Measurements from ENCODE around the gene TEX12.

TEX12 gene, protein sequence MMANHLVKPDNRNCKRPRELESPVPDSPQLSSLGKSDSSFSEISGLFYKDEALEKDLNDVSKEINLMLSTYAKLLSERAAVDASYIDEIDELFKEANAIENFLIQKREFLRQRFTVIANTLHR

DNA sequence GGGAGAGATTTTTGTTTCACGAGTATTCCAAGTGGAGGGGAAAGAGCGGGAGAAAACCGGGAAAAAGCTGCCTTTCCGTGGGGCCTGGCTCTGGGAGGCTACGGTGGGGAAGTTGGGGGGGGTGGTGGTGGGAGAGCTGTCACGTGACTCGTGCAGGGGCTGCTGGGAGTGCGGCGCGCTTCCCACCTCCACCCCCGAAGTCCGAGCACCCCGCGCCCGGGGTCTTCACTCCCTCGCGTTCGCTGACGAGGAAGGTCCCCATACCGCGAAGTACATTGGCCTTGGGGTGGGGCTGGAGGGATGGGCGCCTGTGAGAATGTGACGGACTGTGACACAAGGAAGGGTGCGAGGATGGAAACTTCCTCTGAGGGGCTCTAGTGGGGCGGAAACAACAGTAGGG is at the start of gene TEX12:
TEX12 (plus strand) TSS at position 228 of the 400 bp plus-strand sequence. CDS start 1,897 bp downstream, outside the sequence.
- H3K9me3 Mint-ChIP-seq = no peaks in the 10 kb centered on the region
- H3K27ac Mint-ChIP-seq = no peak within 1 kb of the TSS
- H3K4me3 Mint-ChIP-seq = no peak within 1 kb of the TSS
- H3K4me1 Mint-ChIP-seq (ENCODE audit: low read depth) = peaks cover 4% of the 10 kb centered on the region
- H3K27me3 Mint-ChIP-seq (ENCODE audit: low read depth) = peaks cover 14% of the 10 kb centered on the region
- H3K36me3 Mint-ChIP-seq (ENCODE audit: low read depth) = no peaks in the 10 kb centered on the region

DNA sequence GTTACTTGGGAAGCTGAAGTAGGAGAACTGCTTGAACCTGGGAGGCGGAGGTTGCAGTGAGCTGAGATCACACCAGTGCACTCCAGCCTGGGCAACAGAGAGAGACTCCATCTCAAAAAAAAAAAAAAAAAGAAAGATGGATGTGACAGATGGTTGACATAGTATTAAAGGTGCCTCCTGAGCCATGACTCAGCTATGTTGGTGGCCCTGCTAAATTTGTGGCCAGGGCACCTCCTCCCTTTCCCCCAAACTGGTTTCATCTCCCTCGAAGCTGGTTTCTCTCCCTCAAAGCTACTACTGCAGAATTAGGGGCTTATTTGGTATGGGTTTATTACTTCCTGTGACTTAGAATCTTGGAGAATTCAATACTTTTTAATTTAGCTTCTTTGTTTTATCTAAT is 49.0 kb upstream of the TEX12 start:
- Mint-ChIP-seq H3K4me1 (ENCODE audit: low read depth) (peaks cover 2% of the 10 kb centered on the region), H3K4me3 (no peak overlapping the region), H3K27ac (no peak overlapping the region), H3K27me3 (ENCODE audit: low read depth) (no peaks in the 10 kb centered on the region), H3K9me3 (no peaks in the 10 kb centered on the region), H3K36me3 (ENCODE audit: low read depth) (no peaks in the 10 kb centered on the region)

GRCh38 chr11:112121981-112122615 is 45.1 kb upstream of the TEX12 start:
- H3K36me3 Mint-ChIP-seq (ENCODE audit: low read depth) = no peaks in the 10 kb centered on the region
- H3K27me3 Mint-ChIP-seq (ENCODE audit: low read depth) = no peaks in the 10 kb centered on the region
- H3K4me3 Mint-ChIP-seq = no peak overlapping the region
- no peaks in the 10 kb centered on the region for H3K9me3 Mint-ChIP-seq
- H3K4me1 Mint-ChIP-seq (ENCODE audit: low read depth) = no peaks in the 10 kb centered on the region
- H3K27ac Mint-ChIP-seq = no peak overlapping the region

- Mint-ChIP-seq H3K36me3 (ENCODE audit: low read depth) (no peaks in the 10 kb centered on the region), H3K4me3 (no peak overlapping the region), H3K4me1 (ENCODE audit: low read depth) (no peaks in the 10 kb centered on the region), H3K27ac (no peak overlapping the region), H3K27me3 (ENCODE audit: low read depth) (no peaks in the 10 kb centered on the region), H3K9me3 (no peaks in the 10 kb centered on the region)
Measured at GRCh38 chr11:112123129-112123528, 44.0 kb upstream of the TEX12 start.

DNA sequence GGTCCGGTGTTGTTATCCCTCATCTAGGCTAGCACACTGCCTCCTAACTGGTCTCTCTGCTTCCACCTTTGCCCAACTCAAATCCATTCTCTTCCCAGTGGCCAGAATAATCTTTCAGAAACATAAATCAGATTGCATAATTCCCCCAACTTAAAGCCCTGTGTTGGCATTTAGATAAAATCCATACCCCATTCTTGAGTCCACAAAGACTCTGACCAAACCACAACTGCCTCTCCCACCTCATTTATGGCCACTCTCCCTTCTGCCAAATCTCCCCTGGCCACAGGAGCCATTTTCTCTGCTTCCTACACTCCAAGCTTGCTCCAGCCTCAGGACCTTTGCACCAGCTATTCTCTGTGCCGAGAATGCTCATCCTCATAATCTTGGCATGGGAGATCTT is 40.1 kb upstream of the TEX12 start:
- H3K4me3 Mint-ChIP-seq = no peak overlapping the region
- H3K27me3 Mint-ChIP-seq (ENCODE audit: low read depth) = no peaks in the 10 kb centered on the region
- H3K9me3 Mint-ChIP-seq = no peaks in the 10 kb centered on the region
- no peak overlapping the region for H3K27ac Mint-ChIP-seq
- peaks cover 4% of the 10 kb centered on the region for H3K4me1 Mint-ChIP-seq (ENCODE audit: low read depth)
- H3K36me3 Mint-ChIP-seq (ENCODE audit: low read depth) = no peaks in the 10 kb centered on the region

GRCh38 chr11:112128483-112129121 is 38.6 kb upstream of the TEX12 start:
- Mint-ChIP-seq H3K4me3 (no peak overlapping the region), H3K27ac (no peak overlapping the region), H3K36me3 (ENCODE audit: low read depth) (no peaks in the 10 kb centered on the region)

DNA sequence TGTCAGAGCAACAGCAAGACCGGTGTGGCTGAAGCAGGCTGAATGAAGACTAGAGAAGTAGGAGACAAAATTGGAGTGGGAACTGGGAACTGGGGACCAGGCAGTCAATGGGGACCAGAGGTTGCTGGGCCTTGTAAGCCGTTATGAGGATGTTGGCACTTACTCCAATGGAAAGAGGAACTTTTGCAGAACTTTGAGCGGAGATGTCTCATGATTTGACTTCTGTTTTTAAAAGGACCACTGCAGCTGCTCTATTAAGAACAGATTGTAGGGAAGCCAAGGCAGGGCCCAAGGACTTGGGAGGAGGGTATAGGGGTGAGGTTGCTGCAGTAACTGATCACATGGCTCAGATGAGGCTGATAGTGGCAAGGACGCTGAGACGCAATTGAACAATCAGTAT is 37.5 kb upstream of the TEX12 start:
- Mint-ChIP-seq H3K27ac (no peak overlapping the region), H3K9me3 (no peaks in the 10 kb centered on the region), H3K27me3 (ENCODE audit: low read depth) (no peaks in the 10 kb centered on the region)

More at GRCh38 chr11:112128483-112129121, 38.6 kb upstream of the TEX12 start:
- Mint-ChIP-seq H3K4me1 (ENCODE audit: low read depth) (peaks cover 4% of the 10 kb centered on the region), H3K27me3 (ENCODE audit: low read depth) (no peaks in the 10 kb centered on the region), H3K9me3 (no peaks in the 10 kb centered on the region)

GRCh38 chr11:112132737-112133136 is 34.4 kb upstream of the TEX12 start:
- Mint-ChIP-seq H3K4me3 (no peak overlapping the region), H3K9me3 (no peaks in the 10 kb centered on the region), H3K27me3 (ENCODE audit: low read depth) (no peaks in the 10 kb centered on the region), H3K27ac (no peak overlapping the region), H3K36me3 (ENCODE audit: low read depth) (no peaks in the 10 kb centered on the region), H3K4me1 (ENCODE audit: low read depth) (peaks cover 4% of the 10 kb centered on the region)

More for the DNA sequence above, 37.5 kb upstream of the TEX12 start:
- Mint-ChIP-seq H3K4me3 (no peak overlapping the region), H3K4me1 (ENCODE audit: low read depth) (peaks cover 4% of the 10 kb centered on the region), H3K36me3 (ENCODE audit: low read depth) (no peaks in the 10 kb centered on the region)

DNA sequence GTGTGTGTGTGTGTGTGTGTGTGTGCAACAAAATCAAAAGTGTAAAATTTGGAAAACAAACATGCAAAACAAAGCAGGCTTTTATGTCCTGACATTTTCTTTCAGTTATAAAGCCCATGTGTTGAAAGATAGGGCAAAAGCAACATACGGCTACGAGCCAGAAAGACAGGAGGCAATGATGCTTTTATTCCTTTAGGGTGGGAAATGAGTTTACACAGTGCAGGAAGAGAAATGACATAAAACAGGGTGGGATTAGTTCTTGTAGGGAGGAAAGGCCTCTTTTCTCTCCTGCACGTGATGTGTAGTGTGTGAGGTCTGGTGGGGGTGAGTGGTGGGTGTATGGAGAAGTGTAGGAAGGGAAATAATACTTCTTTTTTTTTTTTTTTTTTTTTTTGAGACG is 32.7 kb upstream of the TEX12 start:
- Mint-ChIP-seq H3K27me3 (ENCODE audit: low read depth) (no peaks in the 10 kb centered on the region), H3K4me1 (ENCODE audit: low read depth) (peaks cover 4% of the 10 kb centered on the region), H3K9me3 (no peaks in the 10 kb centered on the region), H3K27ac (no peak overlapping the region), H3K36me3 (ENCODE audit: low read depth) (no peaks in the 10 kb centered on the region), H3K4me3 (no peak overlapping the region)

GRCh38 chr11:112143597-112143996 is 23.6 kb upstream of the TEX12 start:
- Mint-ChIP-seq H3K27me3 (ENCODE audit: low read depth) (no peaks in the 10 kb centered on the region), H3K4me1 (ENCODE audit: low read depth) (no peaks in the 10 kb centered on the region), H3K36me3 (ENCODE audit: low read depth) (no peaks in the 10 kb centered on the region), H3K4me3 (no peak overlapping the region), H3K27ac (no peak overlapping the region), H3K9me3 (peaks cover 7% of the 10 kb centered on the region)

DNA sequence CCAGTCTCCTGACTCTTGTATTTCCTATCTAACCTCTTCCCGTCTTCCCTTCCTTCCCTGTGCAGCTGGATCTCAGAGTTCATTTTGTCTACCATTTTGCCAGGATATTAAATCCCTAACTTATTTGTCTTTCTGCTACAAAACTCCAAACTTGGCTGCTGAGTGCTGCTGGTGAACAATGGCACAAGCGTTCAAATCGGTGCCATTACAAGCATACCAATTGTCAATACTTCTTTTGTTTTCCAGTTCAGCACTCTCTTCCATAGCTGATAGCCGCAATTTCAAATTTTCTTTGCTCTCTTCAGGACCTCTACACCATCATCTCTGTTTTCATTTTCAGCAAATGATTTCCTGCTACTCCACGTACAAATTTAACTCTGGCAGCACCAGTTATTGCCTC is 16.7 kb upstream of the TEX12 start:
- no peaks in the 10 kb centered on the region for H3K4me1 Mint-ChIP-seq (ENCODE audit: low read depth)
- no peaks in the 10 kb centered on the region for H3K9me3 Mint-ChIP-seq
- no peak overlapping the region for H3K27ac Mint-ChIP-seq
- H3K4me3 Mint-ChIP-seq = no peak overlapping the region
- no peaks in the 10 kb centered on the region for H3K36me3 Mint-ChIP-seq (ENCODE audit: low read depth)
- no peaks in the 10 kb centered on the region for H3K27me3 Mint-ChIP-seq (ENCODE audit: low read depth)

GRCh38 chr11:112156153-112156955 is 10.8 kb upstream of the TEX12 start:
- H3K36me3 Mint-ChIP-seq (ENCODE audit: low read depth) = no peaks in the 10 kb centered on the region
- H3K4me1 Mint-ChIP-seq (ENCODE audit: low read depth) = no peaks in the 10 kb centered on the region
- no peak overlapping the region for H3K4me3 Mint-ChIP-seq
- H3K9me3 Mint-ChIP-seq = no peaks in the 10 kb centered on the region
- no peak overlapping the region for H3K27ac Mint-ChIP-seq
- H3K27me3 Mint-ChIP-seq (ENCODE audit: low read depth) = no peaks in the 10 kb centered on the region

GRCh38 chr11:112156956-112157766 is 10.0 kb upstream of the TEX12 start:
- H3K27ac Mint-ChIP-seq = no peak overlapping the region
- H3K27me3 Mint-ChIP-seq (ENCODE audit: low read depth) = peaks cover 3% of the 10 kb centered on the region
- no peak overlapping the region for H3K4me3 Mint-ChIP-seq
- H3K9me3 Mint-ChIP-seq = no peaks in the 10 kb centered on the region
- no peaks in the 10 kb centered on the region for H3K4me1 Mint-ChIP-seq (ENCODE audit: low read depth)
- H3K36me3 Mint-ChIP-seq (ENCODE audit: low read depth) = peaks cover 2% of the 10 kb centered on the region
